Hematopoietic multipotent progenitor cell (in vitro differentiated cells): ENCODE measurements around the gene FARS2. TPM values are rescaled to one million over a fixed set of nuclear protein-coding genes. Genes with fewer than 3 reads are reported as not detected.

ENCODE experiments used
- DNase-seq, 3 donors: peaks; one replicate each; pipeline ENCODE4 v3.0.0-alpha.2; 2011 to 2015; ENCODE audit warnings: low read depth in 2 of 3, low spot score in 2 of 3
- total RNA-seq: library from RNA; depleted of rRNA; stranded (reverse); fragments of >200 nt; gene quantifications from one replicate; pipeline ENCODE4 v1.2.3, GENCODE V29; 2012

FARS2 gene
- total RNA-seq, 1 donor, result 47.1 TPM

- DNase-seq, result no peak
These were observed 23.8 kb downstream of the FARS2 start for GRCh38 chr6:5285081-5285480.

- DNase-seq, result no peak
These were observed 24.2 kb downstream of the FARS2 start for GRCh38 chr6:5285526-5285925.

GRCh38 chr6:5286780-5287179 is 25.5 kb downstream of the FARS2 start:
- DNase-seq, result no peak

- no peak for DNase-seq
These were observed 26.1 kb downstream of the FARS2 start for GRCh38 chr6:5287205-5287965.

- no peak for DNase-seq
These were observed 26.6 kb downstream of the FARS2 start for GRCh38 chr6:5287966-5288297.

- DNase-seq, result no peak
These were observed 28.8 kb downstream of the FARS2 start for GRCh38 chr6:5290097-5290496.

- no peak for DNase-seq
These were observed 29.2 kb downstream of the FARS2 start for GRCh38 chr6:5290500-5290899.

GRCh38 chr6:5292154-5292553 is 30.8 kb downstream of the FARS2 start:
- no peak for DNase-seq

- DNase-seq, result no peak
These were observed 32.4 kb downstream of the FARS2 start for GRCh38 chr6:5293692-5294091.

- peak in 2 of 3 donors; percentile 29 to 36 for DNase-seq
These were observed 33.3 kb downstream of the FARS2 start for GRCh38 chr6:5294392-5295211.

GRCh38 chr6:5295623-5296022 is 34.3 kb downstream of the FARS2 start:
- DNase-seq, result no peak

GRCh38 chr6:5300206-5300764 is 39.0 kb downstream of the FARS2 start:
- DNase-seq, result no peak

- DNase-seq, result no peak
These were observed 41.1 kb downstream of the FARS2 start for GRCh38 chr6:5302220-5302946.

GRCh38 chr6:5302995-5303622 is 41.8 kb downstream of the FARS2 start:
- peak; percentile 18 to 52 (median 33) for DNase-seq

GRCh38 chr6:5303682-5304081 is 42.4 kb downstream of the FARS2 start:
- DNase-seq, result no peak

GRCh38 chr6:5305968-5306626 is 44.8 kb downstream of the FARS2 start:
- DNase-seq, result no peak

- no peak for DNase-seq
These were observed 45.7 kb downstream of the FARS2 start for GRCh38 chr6:5307058-5307457.

GRCh38 chr6:5308066-5308465 is 46.8 kb downstream of the FARS2 start:
- no peak for DNase-seq

- no peak for DNase-seq
These were observed 53.0 kb downstream of the FARS2 start for GRCh38 chr6:5314191-5314865.

- no peak for DNase-seq
These were observed 54.6 kb downstream of the FARS2 start for GRCh38 chr6:5315881-5316280.
